Astrocyte of the spinal cord (primary cell): ENCODE data around the gene TFAP2E.

ENCODE experiments used
- DNase-seq: peaks from one replicate; pipeline ENCODE4 v3.0.0; 2011; ENCODE audit warnings: low read depth, low spot score
- H3K4me3 ChIP-seq: 2 replicates; pipeline ENCODE4 v1.5.1; 2011; ENCODE audit warnings: low read depth, mild to moderate bottlenecking, low read length, moderate library complexity
- CTCF ChIP-seq: IDR thresholded peaks from 2 replicates; pipeline ENCODE4 v1.5.1; 2012; ENCODE audit warnings: low read depth, mild to moderate bottlenecking, low read length, inconsistent platforms
- in situ Hi-C: cut with HindIII; loops from 2 replicates; pipeline ENCODE4 v1.10.0; 2017; ENCODE audit warnings: low sequenced_read_pairs

The TFAP2E gene

GRCh38 chr1:35544976-35545375 is 28.1 kb upstream of the TFAP2E start:
- in situ Hi-C loops: no loop called here
- TF ChIP-seq CTCF: peak; percentile 17
- no peak for DNase-seq
- H3K4me3 ChIP-seq: no peak overlapping the region

- no peak for DNase-seq
- H3K4me3 ChIP-seq: no peak overlapping the region
- no peak for TF ChIP-seq CTCF
- in situ Hi-C loops: no loop called here
Observed at GRCh38 chr1:35546614-35547013, 26.5 kb upstream of the TFAP2E start.

GRCh38 chr1:35553851-35554250 is 19.3 kb upstream of the TFAP2E start:
- TF ChIP-seq CTCF: no peak
- in situ Hi-C loops: no loop called here

GRCh38 chr1:35554266-35555211 is 18.6 kb upstream of the TFAP2E start:
- TF ChIP-seq CTCF: no peak
- no peak overlapping the region for H3K4me3 ChIP-seq
- in situ Hi-C loops: no loop called here
- DNase-seq: no peak

More at GRCh38 chr1:35553851-35554250, 19.3 kb upstream of the TFAP2E start:
- H3K4me3 ChIP-seq: no peak overlapping the region
- DNase-seq: no peak

GRCh38 chr1:35555212-35555584 is 17.9 kb upstream of the TFAP2E start:
- no peak overlapping the region for H3K4me3 ChIP-seq
- DNase-seq: no peak
- no peak for TF ChIP-seq CTCF
- in situ Hi-C loops: no loop called here

- in situ Hi-C loops: no loop called here
- TF ChIP-seq CTCF: no peak
- DNase-seq: no peak
- H3K4me3 ChIP-seq: peak overlapping the region; percentile 8
Observed at GRCh38 chr1:35555601-35556477, 17.3 kb upstream of the TFAP2E start.
